Endothelial cell of umbilical vein (primary cell): Measurements from ENCODE around the gene FABP1. TPM values are rescaled to one million over a fixed set of nuclear protein-coding genes. Genes with fewer than 3 reads are reported as not detected.

Source experiments
- BruUV-seq: library from RNA; stranded (reverse); fragments of 400-500 nt; replicated peaks from 2 replicates; lab custom pipeline; 2021; lab: Mats Ljungman, UMichigan
- CTCF ChIA-PET: fragments of 300-600, 350-600 bp; sonication (Branson Sonifier 250); formaldehyde crosslinking; loops from one replicate; lab custom pipeline; 2021; ENCODE audit warnings: antibody characterized with exemption, inconsistent platforms; lab: Charles Lee
- POLR2A ChIA-PET: fragments of 300-600, 350-600 bp; sonication (Branson Sonifier 250); formaldehyde crosslinking; loops from one replicate; lab custom pipeline; 2021; ENCODE audit warnings: antibody characterized with exemption, inconsistent platforms; lab: Charles Lee
- DNase-seq: peaks from one replicate; pipeline ENCODE4 v3.0.0-alpha.2; 2011; ENCODE audit warnings: low read depth, low spot score
- FAIRE-seq: peaks from 2 replicates; lab custom pipeline; 2011; peaks lifted over from hg19 to GRCh38; lab: Jason Lieb, UNC
- H2AFZ ChIP-seq: 2 replicates; pipeline ENCODE4 v1.6.0; 2012; ENCODE audit warnings: low read depth, low read length, control low read depth, inconsistent platforms
- H3K27ac ChIP-seq: 2 replicates; pipeline ENCODE4 v1.5.1; 2011; ENCODE audit warnings: low read depth, mild to moderate bottlenecking, control low read depth, low read length, moderate library complexity; ENCODE audit not compliant: insufficient read depth
- H3K27me3 ChIP-seq, 2 experiments: 2 replicates each; pipeline versions ENCODE4 v1.6.0 to v1.6.1; 2011; ENCODE audit warnings: low read length in 2 of 2, mixed read lengths in 1 of 2; ENCODE audit not compliant: control insufficient read depth in 2 of 2, insufficient read depth in 2 of 2
- H3K36me3 ChIP-seq, 2 experiments: 2 replicates in 1 of 2; 3 replicates in 1 of 2; pipeline ENCODE4 v1.5.1; 2011; ENCODE audit warnings: low read length in 2 of 2, mild to moderate bottlenecking in 1 of 2, moderate library complexity in 1 of 2; ENCODE audit not compliant: control insufficient read depth in 2 of 2, insufficient read depth in 2 of 2; ENCODE audit errors: extremely low read depth in 1 of 2
- H3K4me1 ChIP-seq: 3 replicates; pipeline ENCODE4 v1.5.1; 2011; ENCODE audit warnings: mild to moderate bottlenecking, low read length; ENCODE audit not compliant: control insufficient read depth, insufficient read depth; ENCODE audit errors: extremely low read depth
- H3K4me2 ChIP-seq: 2 replicates; pipeline ENCODE4 v1.6.1; 2011; ENCODE audit warnings: low read length, control low read depth, mixed read lengths; ENCODE audit not compliant: insufficient read depth
- H3K4me3 ChIP-seq, 3 experiments: fragments of 200-600 bp in 1 of 3; sonication (generic), shearing (Covaris generic) in 1 of 3; replicated peaks in 1 of 3; 2 replicates each; pipeline ENCODE4 v1.5.1; 2011 to 2016; ENCODE audit warnings: control low read depth in 3 of 3, low read length in 3 of 3, mild to moderate bottlenecking in 2 of 3, inconsistent platforms in 1 of 3, low read depth in 1 of 3, moderate library complexity in 1 of 3; ENCODE audit not compliant: insufficient read depth in 1 of 3
- H3K79me2 ChIP-seq: 2 replicates; pipeline ENCODE4 v1.6.0; 2012; ENCODE audit warnings: low read length, inconsistent platforms; ENCODE audit not compliant: control insufficient read depth, insufficient read depth
- H3K9ac ChIP-seq: replicated peaks from 2 replicates; pipeline ENCODE3; 2011; ENCODE audit warnings: low read length, control low read depth; ENCODE audit not compliant: insufficient read depth; ENCODE audit errors: extremely low read depth
- H3K9me1 ChIP-seq: replicated peaks from 3 replicates; pipeline ENCODE4 v1.6.0; 2011; ENCODE audit warnings: mild to moderate bottlenecking, low read length; ENCODE audit not compliant: control insufficient read depth, insufficient read depth; ENCODE audit errors: extremely low read depth
- H3K9me3 ChIP-seq: replicated peaks from 2 replicates; pipeline ENCODE4 v1.5.1; 2012; ENCODE audit warnings: low read length, inconsistent platforms; ENCODE audit not compliant: control insufficient read depth, insufficient read depth
- H4K20me1 ChIP-seq: replicated peaks from 2 replicates; pipeline ENCODE3; 2011; ENCODE audit warnings: mild to moderate bottlenecking, low read length; ENCODE audit not compliant: control insufficient read depth, insufficient read depth; ENCODE audit errors: extremely low read depth
- CTCF ChIP-seq, 2 donors: IDR thresholded peaks; 1 replicate in 1 of 2; 2 replicates in 1 of 2; pipeline ENCODE4 v1.5.1; 2011; ENCODE audit warnings: low read length in 2 of 2, mild to moderate bottlenecking in 2 of 2, moderate library complexity in 2 of 2, control low read depth in 1 of 2, inconsistent platforms in 1 of 2, low read depth in 1 of 2; ENCODE audit not compliant: insufficient read depth in 1 of 2; ENCODE audit errors: extremely low read depth in 1 of 2
- EZH2 ChIP-seq: IDR thresholded peaks from 2 replicates; pipeline ENCODE4 v1.6.1; 2012; ENCODE audit warnings: borderline replicate concordance, low read depth, mild to moderate bottlenecking, moderate library complexity, low read length, inconsistent platforms; ENCODE audit not compliant: severe bottlenecking
- FOS ChIP-seq: IDR thresholded peaks from 2 replicates; pipeline ENCODE4 v1.6.1; 2011; ENCODE audit warnings: mild to moderate bottlenecking, low read length, moderate library complexity, borderline replicate concordance; ENCODE audit not compliant: insufficient read depth
- GATA2 ChIP-seq: IDR thresholded peaks from 2 replicates; pipeline ENCODE4 v1.7.0; 2011; ENCODE audit warnings: low read depth, mild to moderate bottlenecking, moderate library complexity, mixed read lengths, low read length; ENCODE audit not compliant: insufficient read length, insufficient read depth
- JUN ChIP-seq: IDR thresholded peaks from 2 replicates; pipeline ENCODE4 v1.6.1; 2011; ENCODE audit warnings: borderline replicate concordance, low read depth; ENCODE audit not compliant: insufficient read length, insufficient read depth
- MAX ChIP-seq: IDR thresholded peaks from 2 replicates; pipeline ENCODE4 v1.6.1; 2011; ENCODE audit not compliant: insufficient read depth, insufficient read length
- MYC ChIP-seq: IDR thresholded peaks from one replicate; pipeline ENCODE4 v1.6.1; 2011; ENCODE audit warnings: mild to moderate bottlenecking, low read depth, low read length
- POLR2A ChIP-seq: IDR thresholded peaks from 2 replicates; pipeline ENCODE4 v1.6.1; 2012; ENCODE audit warnings: low read depth, mild to moderate bottlenecking, control low read depth, low read length
- POLR2AphosphoS5 ChIP-seq: IDR thresholded peaks from 2 replicates; pipeline ENCODE4 v1.6.1; 2012; ENCODE audit warnings: low read depth, mild to moderate bottlenecking, control low read depth, low read length, moderate library complexity; ENCODE audit not compliant: insufficient read depth
- dilution Hi-C: fragments of 300-500 bp; cut with MboI; formaldehyde crosslinking; loops from one replicate; pipeline ENCODE4 v1.15.0; 2019; ENCODE audit warnings: low sequenced_read_pairs; ENCODE audit not compliant: extremely low pct_ligation_motif_present
- intact Hi-C: fragments of 100-400 bp; cut with micrococcal nuclease; formaldehyde crosslinking; loops from one replicate; pipeline ENCODE4 v1.10.0; 2022
- polyA plus RNA-seq, 4 experiments: library from polyadenylated mRNA; depleted of rRNA in 3 of 4; stranded (reverse) in 3 of 4; unstranded in 1 of 4; fragments of >200 nt; gene quantifications; 2 replicates each; pipeline versions ENCODE4 v1.2.1 to v1.2.3, GENCODE V29; 2011 to 2012; ENCODE audit warnings: missing spikeins in 1 of 4
- total RNA-seq: library from RNA; stranded (reverse); gene quantifications from 2 replicates; pipeline ENCODE4 v1.2.3, GENCODE V29; 2021

FABP1 gene
- total and polyA plus RNA-seq, 2 donors (not counting 3 experiments of a cell fraction or from before 2014, with no cell fraction given): not detected

GRCh38 chr2:88085099-88085498 is 42.8 kb downstream of the FABP1 start:
- TF ChIP-seq GATA2 (no peak), JUN (no peak), CTCF (IDR thresholded peaks at IDR 0.05; ENCODE audit: extremely low read depth in 1 of 2, insufficient read depth in 1 of 2, low read depth in 1 of 2, low read length in 2 of 2) (no peak), POLR2AphosphoS5 (no peak), MYC (no peak), POLR2A (no peak), FOS (no peak), EZH2 (no peak), MAX (no peak)
- DNase-seq (no peak), FAIRE-seq (no peak)
- no peaks in the 10 kb centered on the region for H3K9me3 ChIP-seq
- no peak overlapping the region for H3K4me2 ChIP-seq
- POLR2A ChIA-PET: no interaction called here
- CTCF ChIA-PET: interaction anchor here (1.6 kb wide), 1 partner anchor 25 kb away, joined by 5 read pairs; no protein-coding TSS in a partner anchor
- dilution Hi-C loops (no loop called here), intact Hi-C loops (no loop called here)
- no peaks in the 10 kb centered on the region for H3K79me2 ChIP-seq
- no TSS peak for BruUV-seq
- no peaks in the 10 kb centered on the region for H3K27me3 ChIP-seq
- H4K20me1 ChIP-seq: no peaks in the 10 kb centered on the region
- H3K4me1 ChIP-seq: no peaks in the 10 kb centered on the region
- no peak overlapping the region for H3K9ac ChIP-seq
- no peak overlapping the region for H3K4me3 ChIP-seq
- H2AFZ ChIP-seq: no peak overlapping the region
- H3K9me1 ChIP-seq: no peaks in the 10 kb centered on the region
- no peak overlapping the region for H3K27ac ChIP-seq
- H3K36me3 ChIP-seq: no peaks in the 10 kb centered on the region
